Progenitor cell of endocrine pancreas (in vitro differentiated cells): ENCODE results near the gene TSSK3. TPM values are rescaled to one million over a fixed set of nuclear protein-coding genes. Genes with fewer than 3 reads are reported as not detected.

Experiments
- DNase-seq: peaks from one replicate; pipeline ENCODE4 v3.0.0; 2021; ENCODE audit warnings: low spot score; ENCODE audit not compliant: unreplicated experiment
- H3K27ac Mint-ChIP-seq: 2 replicates; pipeline ENCODE4 v1.8.0; 2021; ENCODE audit warnings: mild to moderate bottlenecking, moderate library complexity, mixed read lengths
- H3K27me3 Mint-ChIP-seq: 2 replicates; pipeline ENCODE4 v1.8.0; 2021; ENCODE audit warnings: mixed read lengths
- H3K36me3 Mint-ChIP-seq: 2 replicates; pipeline ENCODE4 v1.8.0; 2022; ENCODE audit warnings: mixed read lengths; ENCODE audit not compliant: insufficient read depth
- H3K4me1 Mint-ChIP-seq: 2 replicates; pipeline ENCODE4 v1.8.0; 2021; ENCODE audit warnings: low read depth, mixed read lengths
- H3K4me3 Mint-ChIP-seq: 2 replicates; pipeline ENCODE4 v1.8.0; 2021; ENCODE audit warnings: low read depth, mild to moderate bottlenecking, moderate library complexity, mixed read lengths
- H3K9me3 Mint-ChIP-seq: 2 replicates; pipeline ENCODE4 v1.8.0; 2021; ENCODE audit warnings: low read depth, mixed read lengths
- total RNA-seq: library from RNA; stranded (reverse); gene quantifications from 2 replicates; pipeline ENCODE4 v1.2.1, GENCODE V29; 2021
- TF ChIP-seq, protein P1 (sequence below): fragments of 200-600 bp; sonication (generic); IDR thresholded peaks from one replicate; pipeline ENCODE4 v1.5.0; 2021; ENCODE audit warnings: antibody characterized with exemption, mild to moderate bottlenecking; ENCODE audit not compliant: unreplicated experiment

The TSSK3 gene
- total RNA-seq, 1 donor from 2014 or later: 3.9 TPM

DNA sequence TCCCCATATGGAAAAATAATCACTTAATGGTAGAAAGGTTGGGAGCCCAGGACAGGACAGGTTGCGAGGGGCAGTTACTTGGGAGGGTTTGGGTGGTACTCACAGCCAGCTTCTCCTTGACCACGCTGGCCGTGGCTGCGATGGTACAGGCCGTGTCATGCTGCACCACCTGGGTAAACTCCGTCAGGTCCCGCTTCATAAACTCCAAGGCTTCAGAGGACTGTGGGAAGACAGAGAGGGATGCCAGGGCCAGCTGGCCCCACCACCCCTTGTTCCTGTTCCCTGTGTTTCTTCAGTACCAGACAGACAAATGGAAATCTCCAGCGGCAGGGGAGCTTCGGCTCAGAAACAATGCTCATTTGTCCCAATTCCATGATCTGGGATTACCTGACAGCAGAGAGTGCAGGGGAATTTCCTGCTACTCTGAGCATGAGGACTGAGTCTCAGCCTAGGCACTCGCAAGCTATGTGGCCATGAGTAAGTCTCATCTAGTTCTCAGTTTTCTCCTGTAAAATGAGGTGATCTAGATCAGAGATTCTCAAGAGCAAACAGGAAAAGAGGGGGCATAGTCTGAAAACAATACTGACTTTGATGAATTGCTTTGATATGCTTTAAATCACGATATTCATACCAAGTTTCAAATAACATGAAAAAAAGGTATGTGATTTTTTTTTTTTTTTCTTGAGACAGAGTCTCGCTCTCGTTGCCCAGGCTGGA, 24.5 kb downstream of the TSSK3 start:
- Mint-ChIP-seq H3K9me3 (no peaks in the 10 kb centered on the region), H3K27me3 (no peaks in the 10 kb centered on the region), H3K4me3 (no peak overlapping the region), H3K36me3 (peaks cover 11% of the 10 kb centered on the region), H3K4me1 (no peaks in the 10 kb centered on the region), H3K27ac (no peak overlapping the region)
- TF ChIP-seq, protein P1, sequence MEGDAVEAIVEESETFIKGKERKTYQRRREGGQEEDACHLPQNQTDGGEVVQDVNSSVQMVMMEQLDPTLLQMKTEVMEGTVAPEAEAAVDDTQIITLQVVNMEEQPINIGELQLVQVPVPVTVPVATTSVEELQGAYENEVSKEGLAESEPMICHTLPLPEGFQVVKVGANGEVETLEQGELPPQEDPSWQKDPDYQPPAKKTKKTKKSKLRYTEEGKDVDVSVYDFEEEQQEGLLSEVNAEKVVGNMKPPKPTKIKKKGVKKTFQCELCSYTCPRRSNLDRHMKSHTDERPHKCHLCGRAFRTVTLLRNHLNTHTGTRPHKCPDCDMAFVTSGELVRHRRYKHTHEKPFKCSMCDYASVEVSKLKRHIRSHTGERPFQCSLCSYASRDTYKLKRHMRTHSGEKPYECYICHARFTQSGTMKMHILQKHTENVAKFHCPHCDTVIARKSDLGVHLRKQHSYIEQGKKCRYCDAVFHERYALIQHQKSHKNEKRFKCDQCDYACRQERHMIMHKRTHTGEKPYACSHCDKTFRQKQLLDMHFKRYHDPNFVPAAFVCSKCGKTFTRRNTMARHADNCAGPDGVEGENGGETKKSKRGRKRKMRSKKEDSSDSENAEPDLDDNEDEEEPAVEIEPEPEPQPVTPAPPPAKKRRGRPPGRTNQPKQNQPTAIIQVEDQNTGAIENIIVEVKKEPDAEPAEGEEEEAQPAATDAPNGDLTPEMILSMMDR: no peak
- no peak for DNase-seq

DNA sequence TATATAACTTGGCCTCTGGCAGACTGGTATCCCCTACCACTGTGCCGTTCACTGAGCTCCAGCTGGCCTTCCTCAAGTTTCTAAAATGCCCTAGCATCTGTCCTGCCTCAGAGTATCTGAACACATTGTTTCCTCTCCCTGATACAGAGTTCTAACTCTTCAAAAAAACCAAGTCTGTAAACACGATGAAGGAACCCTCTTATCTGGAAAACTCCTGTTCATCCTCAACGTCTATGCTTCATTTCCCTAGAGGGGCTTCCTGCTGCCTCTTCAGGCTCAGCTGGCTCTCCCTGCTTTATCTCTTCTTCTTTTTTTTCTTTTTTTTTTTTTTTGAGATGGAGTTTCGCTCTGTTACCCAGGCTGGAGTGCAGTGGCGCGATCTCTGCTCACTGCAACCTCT, 26.3 kb downstream of the TSSK3 start:
- Mint-ChIP-seq H3K27ac (no peak overlapping the region), H3K36me3 (peaks cover 10% of the 10 kb centered on the region), H3K4me3 (no peak overlapping the region), H3K27me3 (no peaks in the 10 kb centered on the region), H3K9me3 (no peaks in the 10 kb centered on the region), H3K4me1 (peaks cover 11% of the 10 kb centered on the region)
- no peak for DNase-seq
- TF ChIP-seq, protein P1: no peak

DNA sequence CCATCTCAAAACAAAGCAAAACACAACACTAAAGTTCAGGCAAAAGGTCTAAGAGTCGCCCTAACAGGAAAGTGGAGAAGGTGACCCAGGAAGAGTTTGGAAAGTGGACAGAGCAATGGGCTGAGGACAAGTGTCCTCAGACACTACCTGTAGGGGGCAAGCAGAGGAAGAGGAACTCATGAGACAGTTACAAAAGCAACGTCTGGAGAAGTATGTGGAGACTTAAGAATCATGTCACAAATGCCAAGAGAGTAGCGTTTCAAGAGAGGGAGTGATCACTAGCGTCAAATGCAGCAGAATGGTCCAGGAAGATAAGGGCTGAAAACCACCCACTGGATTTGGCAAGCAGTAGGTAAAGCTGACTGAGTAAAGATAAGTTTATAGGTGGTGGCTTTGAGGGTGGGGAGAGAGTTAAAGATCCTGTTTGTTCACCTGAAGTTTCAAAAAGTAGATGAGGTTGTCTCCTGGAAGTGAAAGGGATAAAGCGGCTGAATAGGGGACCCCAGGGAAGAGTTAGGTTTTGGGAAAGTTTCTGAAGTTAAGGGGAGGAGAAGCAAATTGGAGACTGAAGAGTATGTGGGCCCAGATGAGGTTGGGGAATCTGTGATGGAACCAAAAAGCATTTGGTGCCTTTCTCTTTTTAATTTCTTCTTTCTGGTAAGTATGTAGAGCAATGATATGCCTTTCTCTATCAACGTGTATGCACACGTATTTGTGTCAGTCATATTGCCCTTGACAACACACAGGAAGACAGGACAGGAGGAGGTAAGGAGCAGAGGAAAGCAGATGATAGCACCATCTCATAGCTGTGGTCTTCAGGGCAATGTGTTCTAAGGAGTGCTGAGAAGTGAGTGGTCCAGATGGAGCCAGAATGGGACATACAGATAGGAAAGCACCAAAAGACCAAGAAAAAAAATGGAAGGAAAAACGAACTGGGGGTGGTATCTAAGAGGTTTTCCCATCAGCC, 28.8 kb downstream of the TSSK3 start:
- Mint-ChIP-seq H3K4me1 (peaks cover 16% of the 10 kb centered on the region), H3K4me3 (no peak overlapping the region), H3K9me3 (no peaks in the 10 kb centered on the region), H3K27ac (no peak overlapping the region), H3K36me3 (peaks cover 8% of the 10 kb centered on the region), H3K27me3 (no peaks in the 10 kb centered on the region)
- TF ChIP-seq, protein P1: no peak
- DNase-seq: no peak

DNA sequence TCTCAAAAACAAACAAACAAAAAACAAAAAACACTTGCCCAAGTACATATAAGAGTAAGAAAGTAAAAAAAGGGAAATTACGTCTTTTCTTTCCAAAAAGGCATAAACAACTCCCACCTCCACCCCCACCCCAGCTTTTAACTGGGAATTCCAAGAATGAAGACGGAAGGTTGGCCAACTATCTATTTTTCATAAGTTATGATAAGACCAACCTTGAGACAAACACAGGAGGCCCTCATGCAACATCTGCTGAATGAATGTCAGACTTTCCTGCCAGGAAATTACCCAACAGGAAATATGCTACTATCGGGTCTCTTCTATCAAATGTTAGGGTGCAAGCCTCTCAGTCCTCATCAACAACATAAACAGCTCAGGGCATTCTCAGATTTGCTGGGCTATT, 30.0 kb downstream of the TSSK3 start:
- no peak for DNase-seq
- H3K36me3 Mint-ChIP-seq: peaks cover 4% of the 10 kb centered on the region
- peaks cover 16% of the 10 kb centered on the region for H3K4me1 Mint-ChIP-seq
- no peaks in the 10 kb centered on the region for H3K9me3 Mint-ChIP-seq
- no peaks in the 10 kb centered on the region for H3K27me3 Mint-ChIP-seq
- TF ChIP-seq, protein P1: no peak
- H3K4me3 Mint-ChIP-seq: peak overlapping the region; percentile 99
- H3K27ac Mint-ChIP-seq: no peak overlapping the region

DNA sequence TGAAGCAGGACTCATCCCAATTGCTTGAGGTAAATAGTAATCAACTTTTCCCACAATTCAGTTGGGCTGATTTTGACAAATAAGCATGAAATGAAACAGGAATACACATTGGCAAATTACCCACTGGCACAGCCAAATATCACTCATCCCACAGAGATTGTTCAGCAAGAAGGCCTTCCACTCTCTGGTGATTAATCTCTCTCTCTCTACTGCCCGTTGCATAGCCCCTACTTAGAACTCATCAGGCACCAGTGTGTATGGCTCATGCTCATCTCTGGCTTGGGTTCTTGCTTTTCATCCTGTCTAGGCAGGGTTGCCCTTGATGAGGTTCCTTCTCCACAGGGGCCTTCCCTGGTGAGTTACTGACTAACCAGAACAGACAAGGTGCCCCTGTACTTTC, 30.8 kb downstream of the TSSK3 start:
- Mint-ChIP-seq H3K9me3 (no peaks in the 10 kb centered on the region), H3K4me3 (peak overlapping the region; percentile 99), H3K27ac (peak overlapping the region; percentile 100)

More for the DNA sequence above, 30.8 kb downstream of the TSSK3 start:
- TF ChIP-seq, protein P1: no peak
- Mint-ChIP-seq H3K4me1 (peaks cover 16% of the 10 kb centered on the region), H3K27me3 (no peaks in the 10 kb centered on the region), H3K36me3 (peaks cover 5% of the 10 kb centered on the region)
- no peak for DNase-seq
